HUES64 (cell line): ENCODE results near the gene ZDHHC18.
"Not testable (repeated sequence)": the region's sequence is repeated elsewhere in the genome, so short reads cannot be mapped to it uniquely, and the experiment has no call there.

Source experiments
- H3K27ac ChIP-seq: 2 replicates; pipeline ENCODE4 v1.7.0; 2013; ENCODE audit warnings: low read depth, low read length, inconsistent platforms
- H3K27me3 ChIP-seq: 2 replicates; pipeline ENCODE4 v1.6.1; 2013; ENCODE audit warnings: mild to moderate bottlenecking, low read length; ENCODE audit not compliant: insufficient read depth
- H3K36me3 ChIP-seq: 2 replicates; pipeline ENCODE4 v1.6.1; 2013; ENCODE audit warnings: mild to moderate bottlenecking, low read length; ENCODE audit not compliant: insufficient read depth
- H3K4me1 ChIP-seq: 2 replicates; pipeline ENCODE4 v1.6.1; 2013; ENCODE audit warnings: mild to moderate bottlenecking, low read length, moderate library complexity; ENCODE audit not compliant: insufficient read depth
- H3K4me3 ChIP-seq: 2 replicates; pipeline ENCODE4 v1.5.1; 2013; ENCODE audit warnings: mild to moderate bottlenecking, low read length, moderate library complexity
- H3K9ac ChIP-seq: 2 replicates; pipeline ENCODE4 v1.6.1; 2013; ENCODE audit warnings: mild to moderate bottlenecking, low read depth, low read length
- H3K9me3 ChIP-seq: 2 replicates; pipeline ENCODE4 v1.6.1; 2013; ENCODE audit warnings: low read depth, low read length; ENCODE audit not compliant: insufficient read depth
- WGBS: fragments of 150-250, 120-280 bp; methylation state at CpG from one replicate; pipeline ENCODE4 v1.1.7; 2013; ENCODE audit warnings: missing lambda C conversion rate; 5-methylcytosine and 5-hydroxymethylcytosine counted together

The ZDHHC18 gene

GRCh38 chr1:26794391-26794790 lies 32.1 kb upstream of the ZDHHC18 start:
- H3K9ac ChIP-seq: no peak overlapping the region
- WGBS: 94% methylated on average over 5 of the region's 5 CpGs

GRCh38 chr1:26797627-26798026 lies 28.9 kb upstream of the ZDHHC18 start:
- Histone ChIP-seq H3K27me3 (no peaks in the 10 kb centered on the region), H3K9me3 (no peaks in the 10 kb centered on the region), H3K4me1 (peaks cover 19% of the 10 kb centered on the region), H3K27ac (no peak overlapping the region), H3K36me3 (peaks cover 15% of the 10 kb centered on the region), H3K4me3 (no peak overlapping the region), H3K9ac (no peak overlapping the region)
- WGBS: 93% methylated on average over 2 of the region's 2 CpGs

More at GRCh38 chr1:26794391-26794790, 32.1 kb upstream of the ZDHHC18 start:
- Histone ChIP-seq H3K36me3 (peaks cover 15% of the 10 kb centered on the region), H3K27me3 (no peaks in the 10 kb centered on the region), H3K27ac (no peak overlapping the region), H3K4me3 (no peak overlapping the region), H3K9me3 (no peaks in the 10 kb centered on the region), H3K4me1 (peaks cover 8% of the 10 kb centered on the region)

GRCh38 chr1:26799479-26800142 lies 26.9 kb upstream of the ZDHHC18 start:
- H3K4me3 ChIP-seq: no peak overlapping the region
- H3K27me3 ChIP-seq: no peaks in the 10 kb centered on the region
- H3K36me3 ChIP-seq: peaks cover 7% of the 10 kb centered on the region
- H3K9me3 ChIP-seq: no peaks in the 10 kb centered on the region
- peaks cover 19% of the 10 kb centered on the region for H3K4me1 ChIP-seq
- H3K27ac ChIP-seq: peak overlapping the region; percentile 49
- WGBS: 62% methylated on average over 5 of the region's 5 CpGs
- H3K9ac ChIP-seq: no peak overlapping the region

GRCh38 chr1:26803932-26804331 lies 22.6 kb upstream of the ZDHHC18 start:
- peaks cover 16% of the 10 kb centered on the region for H3K4me1 ChIP-seq
- not testable (repeated sequence) for H3K4me3 ChIP-seq, H3K9me3 ChIP-seq, H3K9ac ChIP-seq, H3K36me3 ChIP-seq, H3K27me3 ChIP-seq, H3K27ac ChIP-seq
- 96% methylated on average over 31 of the region's 36 CpGs for WGBS

GRCh38 chr1:26810105-26810504 lies 16.4 kb upstream of the ZDHHC18 start:
- 64% methylated on average over 11 of the region's 11 CpGs for WGBS
- H3K9me3 ChIP-seq, H3K36me3 ChIP-seq, H3K4me1 ChIP-seq, H3K4me3 ChIP-seq, H3K9ac ChIP-seq, H3K27me3 ChIP-seq, H3K27ac ChIP-seq: not testable (repeated sequence)

- Histone ChIP-seq H3K27ac (no peak overlapping the region), H3K4me1 (no peaks in the 10 kb centered on the region), H3K4me3 (no peak overlapping the region), H3K27me3 (no peaks in the 10 kb centered on the region), H3K9ac (no peak overlapping the region), H3K9me3 (no peaks in the 10 kb centered on the region), H3K36me3 (no peaks in the 10 kb centered on the region)
- WGBS: 87% methylated on average over 4 of the region's 4 CpGs
These were observed 15.4 kb upstream of the ZDHHC18 start for GRCh38 chr1:26811057-26811456.

- Histone ChIP-seq H3K4me1 (no peaks in the 10 kb centered on the region), H3K4me3 (no peak overlapping the region), H3K27me3 (no peaks in the 10 kb centered on the region), H3K27ac (no peak overlapping the region), H3K9me3 (no peaks in the 10 kb centered on the region), H3K9ac (no peak overlapping the region), H3K36me3 (no peaks in the 10 kb centered on the region)
These were observed 14.8 kb upstream of the ZDHHC18 start for GRCh38 chr1:26811708-26812107.

GRCh38 chr1:26814377-26814776 lies 12.1 kb upstream of the ZDHHC18 start:
- no peaks in the 10 kb centered on the region for H3K9me3 ChIP-seq
- H3K4me1 ChIP-seq: no peaks in the 10 kb centered on the region
- H3K9ac ChIP-seq: no peak overlapping the region
- no peaks in the 10 kb centered on the region for H3K36me3 ChIP-seq
- no peak overlapping the region for H3K4me3 ChIP-seq
- H3K27me3 ChIP-seq: no peaks in the 10 kb centered on the region
- H3K27ac ChIP-seq: no peak overlapping the region
- 89% methylated on average over 2 of the region's 2 CpGs for WGBS

GRCh38 chr1:26814893-26815292 lies 11.6 kb upstream of the ZDHHC18 start:
- no peak overlapping the region for H3K27ac ChIP-seq
- no peaks in the 10 kb centered on the region for H3K4me1 ChIP-seq
- no peaks in the 10 kb centered on the region for H3K36me3 ChIP-seq
- no peaks in the 10 kb centered on the region for H3K9me3 ChIP-seq
- H3K4me3 ChIP-seq: no peak overlapping the region
- H3K27me3 ChIP-seq: no peaks in the 10 kb centered on the region
- WGBS: 88% methylated on average over 3 of the region's 3 CpGs
- H3K9ac ChIP-seq: no peak overlapping the region

GRCh38 chr1:26820784-26821269 lies 5.7 kb upstream of the ZDHHC18 start:
- Histone ChIP-seq H3K9me3 (no peaks in the 10 kb centered on the region), H3K36me3 (no peaks in the 10 kb centered on the region), H3K27me3 (no peaks in the 10 kb centered on the region), H3K9ac (no peak overlapping the region), H3K27ac (no peak overlapping the region), H3K4me1 (peaks cover 6% of the 10 kb centered on the region; the same call in 1 of the 2 replicates), H3K4me3 (no peak overlapping the region)
- WGBS: 94% methylated on average over 4 of the region's 4 CpGs

GRCh38 chr1:26822737-26823395 lies 3.6 kb upstream of the ZDHHC18 start:
- peaks cover 9% of the 10 kb centered on the region; the same call in 1 of the 2 replicates for H3K4me1 ChIP-seq
- no peak overlapping the region for H3K4me3 ChIP-seq
- no peak overlapping the region for H3K27ac ChIP-seq
- WGBS: 93% methylated on average over 3 of the region's 4 CpGs
- H3K9ac ChIP-seq: no peak overlapping the region
- H3K36me3 ChIP-seq: no peaks in the 10 kb centered on the region
- no peaks in the 10 kb centered on the region for H3K9me3 ChIP-seq
- no peaks in the 10 kb centered on the region for H3K27me3 ChIP-seq
